Kidney (tissue), 14 donors: Measurements from ENCODE around the gene PRR33. TPM values are rescaled to one million over a fixed set of nuclear protein-coding genes. Genes with fewer than 3 reads are reported as not detected.

ENCODE experiments used
- DNase-seq, 5 donors: peaks; one replicate each; pipeline ENCODE4 v3.0.0-alpha.2; 2013 to 2020
- FAIRE-seq: peaks from 2 replicates; lab custom pipeline; 2012; peaks lifted over from hg19 to GRCh38; lab: Jason Lieb, UNC
- H3K27ac ChIP-seq, 2 donors: one replicate each; pipeline ENCODE4 v1.7.0; 2013; ENCODE audit warnings: low read depth in 2 of 2, low read length in 2 of 2, inconsistent platforms in 1 of 2
- H3K27me3 ChIP-seq: one replicate; pipeline ENCODE4 v1.7.1; 2013; ENCODE audit warnings: low read length, inconsistent platforms; ENCODE audit not compliant: control insufficient read depth, insufficient read depth
- H3K36me3 ChIP-seq, 3 donors: one replicate each; pipeline versions ENCODE4 v1.7.0 to v1.7.1; 2013; ENCODE audit warnings: low read length in 3 of 3, control low read depth in 1 of 3, inconsistent platforms in 1 of 3; ENCODE audit not compliant: insufficient read depth in 3 of 3, control insufficient read depth in 2 of 3
- H3K4me1 ChIP-seq, 3 donors: one replicate each; pipeline versions ENCODE4 v1.7.0 to v1.7.1; 2013; ENCODE audit warnings: low read length in 3 of 3, inconsistent platforms in 1 of 3, low read depth in 1 of 3; ENCODE audit not compliant: control insufficient read depth in 2 of 3, insufficient read depth in 2 of 3
- H3K4me3 ChIP-seq, 3 donors: one replicate each; pipeline versions ENCODE4 v1.7.0 to v1.8.1; 2013; ENCODE audit warnings: low read length in 3 of 3, control low read depth in 1 of 3, inconsistent platforms in 1 of 3
- H3K9ac ChIP-seq, 3 donors: one replicate each; pipeline versions ENCODE4 v1.7.0 to v1.7.1; 2013; ENCODE audit warnings: low read length in 3 of 3, control low read depth in 1 of 3, inconsistent platforms in 1 of 3
- H3K9me3 ChIP-seq, 3 donors: one replicate each; pipeline versions ENCODE4 v1.7.0 to v1.7.1; 2013; ENCODE audit warnings: low read length in 3 of 3, control low read depth in 1 of 3, inconsistent platforms in 1 of 3; ENCODE audit not compliant: control insufficient read depth in 2 of 3, insufficient read depth in 1 of 3
- CTCF ChIP-seq: IDR thresholded peaks from 3 replicates; pipeline ENCODE4 v1.5.1; 2012; ENCODE audit warnings: mild to moderate bottlenecking, moderate library complexity, borderline replicate concordance; ENCODE audit not compliant: insufficient read depth; ENCODE audit errors: extremely low read depth
- intact Hi-C: fragments of 100-400 bp; cut with DNase I; formaldehyde crosslinking; loops from one replicate; pipeline ENCODE4 v1.11.1; 2022
- polyA plus RNA-seq: library from polyadenylated mRNA; stranded (reverse); fragments of 350-450 nt; fragmentation: Illumina TruSeq; extraction: RNeasy Lipid Tissue Mini Kit (QIAGEN cat#74804); gene quantifications from one replicate; pipeline ENCODE4 v1.2.3, GENCODE V29; 2014; ENCODE audit warnings: low read depth, low replicate concordance; ENCODE audit not compliant: insufficient read depth
- total RNA-seq: library from RNA; stranded (reverse); fragmentation: NEBNext Ultra II Directional; extraction: Animal tissue kit (Norgen Biotek cat#: 25700); gene quantifications from one replicate; pipeline ENCODE4 v1.2.1, GENCODE V29; 2021
- donor health status: control.
- donor health status: control.
- donor health status: control.
- donor health status: control.
- donor health status: control.
- donor health status: DM: yes; HTN: yes; CAD: no.
- donor health status: Normal renal cell carcinoma (clear cell type).

PRR33 gene
- total and polyA plus RNA-seq, 2 donors from 2014 or later = not detected

- H3K9ac ChIP-seq = no peak overlapping the region
- no peak for TF ChIP-seq CTCF
- no peak for FAIRE-seq
- H3K4me3 ChIP-seq = no peak overlapping the region
- intact Hi-C loops = no loop called here
- peak in 1 of 5 donors; percentile 63 for DNase-seq
- no peaks in the 10 kb centered on the region for H3K36me3 ChIP-seq
- H3K4me1 ChIP-seq = peaks cover 0 to under 1% (median 0%) of the 10 kb centered on the region in 3 donors
- H3K9me3 ChIP-seq = no peaks in the 10 kb centered on the region
- no peaks in the 10 kb centered on the region for H3K27me3 ChIP-seq
- no peak overlapping the region for H3K27ac ChIP-seq
Observed at GRCh38 chr11:1856306-1857005, 35.2 kb downstream of the PRR33 start.

GRCh38 chr11:1855886-1856265 is 35.8 kb downstream of the PRR33 start:
- peak in 1 of 5 donors; percentile 63 for DNase-seq
- H3K4me1 ChIP-seq = peaks cover 0 to 2% (median 0%) of the 10 kb centered on the region in 3 donors
- TF ChIP-seq CTCF = no peak
- H3K27me3 ChIP-seq = no peaks in the 10 kb centered on the region
- H3K4me3 ChIP-seq = no peak overlapping the region
- no peak overlapping the region for H3K9ac ChIP-seq
- H3K27ac ChIP-seq = no peak overlapping the region
- H3K9me3 ChIP-seq = no peaks in the 10 kb centered on the region
- no peak for FAIRE-seq
- intact Hi-C loops = no loop called here
- H3K36me3 ChIP-seq = no peaks in the 10 kb centered on the region

- H3K9me3 ChIP-seq = no peaks in the 10 kb centered on the region
- intact Hi-C loops = no loop called here
- no peak for TF ChIP-seq CTCF
- no peak overlapping the region for H3K27ac ChIP-seq
- FAIRE-seq = no peak
- H3K27me3 ChIP-seq = no peaks in the 10 kb centered on the region
- no peak overlapping the region for H3K4me3 ChIP-seq
- peaks cover 0 to 2% (median 0%) of the 10 kb centered on the region in 3 donors for H3K4me1 ChIP-seq
- no peak overlapping the region for H3K9ac ChIP-seq
- DNase-seq = peak in 4 of 5 donors; percentile 64 to 78 (median 68)
- no peaks in the 10 kb centered on the region for H3K36me3 ChIP-seq
Observed at GRCh38 chr11:1854949-1855885, 36.5 kb downstream of the PRR33 start.
